Measurements from ENCODE around the gene CCDC146.

The CCDC146 gene

GRCh38 chr7:77290425-77290824 lies 168.0 kb downstream of the CCDC146 start:
- DNase-seq (ENCODE audit: low spot score): no peak

DNA sequence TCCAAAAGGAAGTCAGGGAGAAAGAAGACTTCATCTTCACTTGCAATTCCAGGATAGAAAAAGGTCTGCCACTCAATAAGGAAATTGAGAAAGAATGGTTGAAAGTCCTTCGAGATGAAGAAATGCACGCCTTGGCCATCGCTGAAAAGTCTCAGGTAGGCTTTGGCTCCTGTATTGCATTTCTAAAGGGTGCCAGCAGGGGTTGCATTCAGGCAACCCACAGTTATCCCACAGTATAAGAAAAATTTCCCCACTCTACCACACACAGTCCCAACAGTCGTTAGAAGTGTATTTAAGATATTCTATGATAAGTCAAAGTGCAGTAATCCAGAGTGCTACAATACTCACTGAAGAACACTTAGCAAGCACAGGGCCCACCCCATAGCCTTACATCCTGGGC lies 170.6 kb downstream of the CCDC146 start:
- DNase-seq (ENCODE audit: low spot score): no peak

DNA sequence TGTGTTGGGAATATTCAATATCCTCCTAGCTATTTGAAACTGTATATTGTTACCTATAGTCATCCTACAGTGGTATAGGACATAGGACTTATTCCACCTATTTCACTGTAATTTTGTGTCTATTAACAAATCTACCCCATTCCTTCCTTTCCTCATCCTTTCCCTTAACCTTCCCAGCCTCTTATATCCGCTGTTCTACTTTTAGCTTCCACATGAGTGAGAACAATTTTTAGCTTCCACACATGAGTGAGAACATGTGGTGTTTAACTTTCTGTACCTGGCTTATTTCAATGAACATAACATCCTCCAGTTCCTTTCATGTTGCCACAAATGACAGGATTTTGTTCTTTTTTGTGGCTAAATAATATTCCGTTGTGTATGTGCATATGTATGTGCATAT lies 173.1 kb downstream of the CCDC146 start:
- DNase-seq (ENCODE audit: low spot score): no peak

- no peak for DNase-seq (ENCODE audit: low spot score)
These were observed 184.0 kb downstream of the CCDC146 start for GRCh38 chr7:77306231-77307067.

GRCh38 chr7:77308792-77309191 lies 186.4 kb downstream of the CCDC146 start:
- DNase-seq (ENCODE audit: low spot score): no peak

GRCh38 chr7:77309714-77310220 lies 187.4 kb downstream of the CCDC146 start:
- no peak for DNase-seq (ENCODE audit: low spot score)

- no peak for DNase-seq (ENCODE audit: low spot score)
These were observed 188.6 kb downstream of the CCDC146 start for GRCh38 chr7:77310982-77311381.

GRCh38 chr7:77313085-77313484 lies 190.7 kb downstream of the CCDC146 start:
- DNase-seq (ENCODE audit: low spot score): no peak

GRCh38 chr7:77313876-77314480 lies 191.6 kb downstream of the CCDC146 start:
- no peak for DNase-seq (ENCODE audit: low spot score)

DNA sequence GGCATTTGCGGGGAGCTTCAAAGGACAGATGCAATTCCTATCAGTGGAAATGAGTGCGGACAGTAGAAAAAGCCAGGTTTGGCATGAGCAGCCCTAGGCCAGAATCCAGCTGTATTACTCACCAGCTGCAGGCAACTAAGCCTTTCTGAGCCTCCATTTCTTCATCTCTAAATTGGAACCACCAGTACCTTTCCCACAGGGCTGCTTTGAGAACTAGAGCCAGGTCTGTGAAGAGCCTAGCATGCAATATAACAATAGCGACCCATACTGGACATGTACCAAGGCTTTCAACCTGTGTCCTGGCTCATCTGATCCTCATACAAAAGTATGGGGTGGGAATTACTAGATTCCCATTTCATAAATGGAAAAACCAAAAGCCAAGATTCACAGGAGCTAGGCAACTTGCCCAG lies 192.8 kb downstream of the CCDC146 start:
- peak; percentile 76 for DNase-seq (ENCODE audit: low spot score)

GRCh38 chr7:77316219-77316978 lies 194.0 kb downstream of the CCDC146 start:
- no peak for DNase-seq (ENCODE audit: low spot score)

DNA sequence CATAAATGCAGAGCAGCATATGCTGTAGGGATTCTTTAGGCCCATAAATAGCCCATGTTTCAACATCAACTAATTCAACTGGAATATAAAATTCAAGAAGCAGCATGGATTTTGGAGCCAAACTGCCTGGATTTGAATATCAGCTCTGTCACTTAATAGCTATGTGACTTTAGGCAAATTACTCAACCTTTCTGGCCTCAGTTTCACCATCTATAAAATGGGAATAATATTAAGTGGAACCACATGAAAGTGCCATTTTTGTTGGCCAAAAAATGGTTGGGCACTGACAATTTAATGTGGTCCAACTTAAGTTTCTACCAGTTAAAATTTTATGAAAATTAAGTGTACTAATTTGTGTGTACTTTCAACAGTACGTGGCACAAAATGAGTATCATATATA lies 195.6 kb downstream of the CCDC146 start:
- DNase-seq (ENCODE audit: low spot score): no peak

- DNase-seq (ENCODE audit: low spot score): no peak
These were observed 197.7 kb downstream of the CCDC146 start for GRCh38 chr7:77320137-77320536.

- no peak for DNase-seq (ENCODE audit: low spot score)
These were observed 198.3 kb downstream of the CCDC146 start for GRCh38 chr7:77320714-77321113.

- no peak for DNase-seq (ENCODE audit: low spot score)
These were observed 198.9 kb downstream of the CCDC146 start for GRCh38 chr7:77321300-77321699.

- no peak for DNase-seq (ENCODE audit: low spot score)
These were observed 203.7 kb downstream of the CCDC146 start for GRCh38 chr7:77326131-77326530.

DNA sequence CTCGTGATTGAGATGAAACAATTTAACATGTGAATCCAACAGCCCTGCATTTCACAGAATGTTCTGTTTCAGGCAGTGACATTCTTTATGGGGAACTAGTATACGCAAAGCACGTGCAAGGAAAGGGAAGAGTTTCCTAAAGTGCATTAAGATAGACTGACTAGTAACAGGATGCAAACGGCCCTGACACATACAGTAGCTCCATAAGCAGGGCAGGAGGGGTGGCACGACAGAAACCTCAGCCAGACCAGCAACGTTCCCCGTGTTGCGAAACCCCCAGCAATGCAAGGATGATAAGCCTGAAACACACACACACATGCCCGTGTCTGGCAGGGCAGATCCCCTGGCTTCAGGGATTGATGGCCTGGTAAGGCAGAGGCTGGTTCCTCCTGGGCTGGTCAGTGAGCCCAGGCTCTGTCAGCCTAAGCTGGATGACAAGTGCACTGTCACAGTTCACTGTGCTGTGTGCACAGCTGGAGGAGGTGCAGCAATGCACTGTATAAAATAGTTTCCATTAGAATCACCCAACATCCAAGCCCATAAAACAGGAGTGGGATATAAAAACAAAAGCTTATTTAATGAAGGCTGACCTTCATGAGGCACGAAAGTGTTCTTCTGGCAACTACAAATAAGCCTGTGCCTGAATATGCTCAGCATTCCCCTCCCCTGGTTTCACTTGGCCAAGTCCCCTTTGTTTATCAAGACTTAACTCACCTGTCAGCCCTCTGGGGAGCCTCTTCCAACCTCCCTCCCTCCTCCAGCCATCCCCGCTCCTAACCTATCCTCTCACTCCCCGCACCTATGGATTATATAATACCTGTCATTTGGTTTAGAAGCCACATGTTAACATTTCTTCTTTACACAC lies 204.9 kb downstream of the CCDC146 start:
- DNase-seq (ENCODE audit: low spot score): no peak

DNA sequence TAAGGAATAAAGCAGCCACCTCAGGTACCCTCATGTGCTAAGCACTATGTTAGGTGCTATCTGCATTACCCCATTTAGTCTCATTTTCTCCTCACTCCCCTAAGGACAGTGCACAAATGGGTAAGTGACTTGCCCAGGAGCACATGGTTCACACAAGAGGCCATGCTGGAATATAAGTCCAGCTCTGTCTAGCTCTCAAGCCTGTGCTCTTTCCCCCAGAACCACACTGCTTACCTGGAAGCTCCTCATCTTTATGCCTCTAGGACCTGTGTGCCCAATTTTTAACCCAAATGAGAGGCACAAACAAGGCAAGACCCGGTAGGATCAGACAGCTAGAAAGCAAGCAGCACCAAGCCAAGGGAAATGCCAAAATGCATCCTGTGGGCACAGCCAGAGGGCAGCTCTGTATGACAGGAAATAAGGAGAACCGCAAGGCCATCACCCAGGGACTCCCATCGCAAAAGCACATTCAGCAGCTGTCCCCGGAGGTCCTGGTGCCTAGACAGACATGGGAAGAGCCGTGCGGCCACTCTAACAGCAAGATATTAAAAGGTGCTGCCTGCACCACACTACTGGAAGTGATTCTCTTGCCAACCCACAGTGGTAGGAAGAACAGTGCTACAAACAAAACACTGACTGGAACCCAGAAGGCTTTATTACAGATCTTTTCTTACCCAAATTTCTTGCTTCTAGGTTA lies 205.7 kb downstream of the CCDC146 start:
- DNase-seq (ENCODE audit: low spot score): no peak

DNA sequence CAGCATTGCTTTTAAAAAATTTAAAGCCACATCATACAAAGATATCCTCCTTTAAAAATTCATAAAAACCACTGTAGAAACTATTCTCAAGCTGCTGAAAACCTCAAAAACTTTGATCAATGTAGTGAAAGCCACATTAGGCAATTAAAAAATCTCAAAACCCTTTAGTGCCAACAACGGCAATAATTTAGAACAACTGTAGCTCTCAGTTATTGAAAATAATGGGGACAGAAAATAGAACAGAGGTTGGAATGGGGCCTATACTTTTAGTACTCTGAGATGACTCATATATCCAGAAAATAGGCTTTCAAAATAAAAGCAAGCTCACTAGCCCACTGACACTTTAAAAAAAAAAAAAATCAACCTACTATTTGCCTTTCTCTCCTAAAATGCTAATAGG lies 206.3 kb downstream of the CCDC146 start:
- DNase-seq (ENCODE audit: low spot score): no peak

GRCh38 chr7:77329466-77330168 lies 207.2 kb downstream of the CCDC146 start:
- DNase-seq (ENCODE audit: low spot score): no peak
